Body of pancreas (tissue), 4 donors: ENCODE measurements around the gene SRRT.

Experiments
- CTCF ChIP-seq, 7 experiments: fragments of 450-650 bp in 4 of 7; fragments of 200-600 bp in 3 of 7; sonication (generic) in 3 of 7; IDR thresholded peaks; one replicate each; pipeline ENCODE4 v1.5.1; 2016 to 2019; ENCODE audit warnings: antibody characterized with exemption in 7 of 7
- POLR2A ChIP-seq, 3 donors: fragments of 450-650 bp; IDR thresholded peaks; one replicate each; pipeline ENCODE4 v1.6.1; 2016; ENCODE audit warnings: antibody characterized with exemption in 3 of 3, mild to moderate bottlenecking in 2 of 3

GRCh38 chr7:100840470-100841100 is 34.3 kb upstream of the SRRT start:
- TF ChIP-seq CTCF (IDR thresholded peaks at IDR 0.05) (no peak), POLR2A (IDR thresholded peaks at IDR 0.05) (no peak)
